Fibroblast of the aortic adventitia (primary cell): ENCODE measurements around the gene CCDC85A. TPM values are rescaled to one million over a fixed set of nuclear protein-coding genes. Genes with fewer than 3 reads are reported as not detected.

Source experiments
- DNase-seq: peaks from one replicate; pipeline ENCODE4 v3.0.0-alpha.2; 2010; ENCODE audit warnings: low read depth
- H3K4me3 ChIP-seq: 2 replicates; pipeline ENCODE4 v1.5.1; 2011; ENCODE audit warnings: low read depth, mild to moderate bottlenecking, control low read depth, low read length, moderate library complexity
- CTCF ChIP-seq: IDR thresholded peaks from 2 replicates; pipeline ENCODE4 v1.5.1; 2011; ENCODE audit warnings: mild to moderate bottlenecking, low read length, control low read depth, inconsistent platforms; ENCODE audit not compliant: insufficient read depth
- total RNA-seq: library from RNA; depleted of rRNA; stranded (reverse); fragments of >200 nt; gene quantifications from 2 replicates; pipeline ENCODE4 v1.2.3, GENCODE V29; 2012; ENCODE audit warnings: low replicate concordance

Gene CCDC85A
- total RNA-seq, 1 donor, result 0.45 TPM

- no peak overlapping the region for H3K4me3 ChIP-seq
Measured at GRCh38 chr2:56337342-56337741, 153.6 kb downstream of the CCDC85A start.

DNA sequence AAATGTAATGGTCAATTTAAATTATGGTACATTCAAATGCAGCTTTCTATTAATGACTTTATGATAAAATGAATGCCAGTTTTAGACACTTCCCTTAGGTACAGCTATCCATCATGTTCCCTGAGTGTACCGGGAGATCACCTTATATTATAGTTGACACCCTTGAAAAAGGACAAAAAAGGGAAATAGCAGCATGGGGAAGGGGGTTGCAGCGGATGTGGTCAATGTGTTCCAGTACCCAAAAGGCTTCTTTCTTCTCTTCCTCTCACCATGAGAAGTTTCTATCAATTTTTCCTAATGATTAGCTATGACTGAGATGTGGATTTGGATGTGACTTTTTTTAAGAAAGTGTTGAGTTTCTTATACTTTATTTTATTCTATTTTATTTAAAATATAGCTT lies 154.4 kb downstream of the CCDC85A start:
- H3K4me3 ChIP-seq, result no peak overlapping the region
- TF ChIP-seq CTCF, result no peak
- DNase-seq, result no peak

More at GRCh38 chr2:56337342-56337741, 153.6 kb downstream of the CCDC85A start:
- DNase-seq, result no peak
- TF ChIP-seq CTCF, result no peak

GRCh38 chr2:56344771-56345170 lies 161.0 kb downstream of the CCDC85A start:
- no peak overlapping the region for H3K4me3 ChIP-seq
- no peak for TF ChIP-seq CTCF
- no peak for DNase-seq

- DNase-seq, result no peak
- no peak overlapping the region for H3K4me3 ChIP-seq
- TF ChIP-seq CTCF, result no peak
Measured at GRCh38 chr2:56347881-56348280, 164.1 kb downstream of the CCDC85A start.

DNA sequence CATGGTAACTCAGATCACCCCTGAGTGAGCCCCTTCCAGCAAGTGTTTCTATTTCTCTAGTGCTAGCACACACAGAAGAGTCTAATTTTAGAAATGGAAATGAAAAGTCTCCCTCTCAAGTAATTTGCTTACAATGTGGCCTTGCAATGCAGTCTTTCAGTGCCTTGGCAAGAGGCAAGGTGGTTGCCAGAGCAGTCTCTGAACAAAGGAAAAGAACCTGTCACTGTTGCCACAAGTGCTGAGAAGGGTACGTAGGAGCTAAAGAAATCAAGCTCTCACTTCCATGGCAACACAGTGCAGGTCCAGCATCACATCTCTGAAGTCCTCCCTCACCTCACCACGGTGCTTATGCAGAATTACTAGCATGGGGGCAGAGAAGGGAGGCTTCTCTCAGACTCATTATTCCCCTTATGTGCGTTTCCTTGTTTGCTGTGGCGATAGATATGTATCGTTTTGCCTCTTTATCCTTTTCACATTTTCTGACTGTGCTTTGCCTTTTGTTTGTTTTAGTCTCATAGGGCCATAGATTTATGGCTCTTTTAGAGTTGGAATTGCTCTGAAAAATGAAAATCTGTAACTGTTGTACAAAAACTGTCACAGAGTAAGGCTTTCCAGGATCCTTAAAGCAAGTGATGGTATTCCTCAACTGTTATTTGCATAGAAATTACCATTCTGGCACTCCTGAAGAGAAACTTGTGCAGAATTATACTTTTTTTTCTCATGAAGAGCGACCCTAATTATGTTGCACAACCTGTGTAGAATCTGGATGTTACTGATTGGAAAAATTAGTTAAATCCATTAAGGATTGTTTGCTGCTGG lies 164.8 kb downstream of the CCDC85A start:
- no peak for TF ChIP-seq CTCF
- no peak overlapping the region for H3K4me3 ChIP-seq
- DNase-seq, result no peak

DNA sequence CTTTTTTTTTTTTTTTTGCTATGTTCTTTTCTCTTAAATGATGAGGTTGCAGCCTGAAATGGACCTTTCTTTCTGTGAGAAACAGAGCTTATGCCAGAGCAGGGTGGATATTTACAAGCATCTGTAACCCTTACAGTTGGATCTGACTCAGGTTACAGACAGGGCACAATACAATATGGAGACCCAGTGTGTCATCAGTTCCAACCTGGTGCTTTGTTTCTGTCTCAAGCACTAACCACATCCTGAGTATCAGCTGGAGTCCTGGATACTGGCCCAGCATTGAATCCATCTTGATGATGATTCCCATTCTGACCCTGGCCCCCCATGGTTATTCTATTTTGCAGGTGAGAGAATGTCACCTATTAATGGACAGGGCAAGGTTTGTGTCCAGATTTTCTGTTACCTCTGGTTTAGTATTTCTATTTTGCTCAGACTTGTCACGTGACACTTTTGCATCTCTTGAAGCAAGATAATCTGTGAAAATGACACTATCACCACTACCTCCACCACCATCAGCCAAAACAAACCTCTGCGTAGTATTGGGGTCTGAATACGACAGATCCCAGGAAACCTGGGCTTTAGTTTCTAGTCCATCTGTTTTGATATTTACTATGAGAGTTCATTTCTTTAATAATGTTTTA lies 174.0 kb downstream of the CCDC85A start:
- no peak for DNase-seq
- TF ChIP-seq CTCF, result no peak
- no peak overlapping the region for H3K4me3 ChIP-seq
